ENCODE measurements around the gene OR5T2. TPM values are rescaled to one million over a fixed set of nuclear protein-coding genes. Genes with fewer than 3 reads are reported as not detected.

The OR5T2 gene
- total RNA-seq, 1 experiment from 2014 or later = not detected

DNA sequence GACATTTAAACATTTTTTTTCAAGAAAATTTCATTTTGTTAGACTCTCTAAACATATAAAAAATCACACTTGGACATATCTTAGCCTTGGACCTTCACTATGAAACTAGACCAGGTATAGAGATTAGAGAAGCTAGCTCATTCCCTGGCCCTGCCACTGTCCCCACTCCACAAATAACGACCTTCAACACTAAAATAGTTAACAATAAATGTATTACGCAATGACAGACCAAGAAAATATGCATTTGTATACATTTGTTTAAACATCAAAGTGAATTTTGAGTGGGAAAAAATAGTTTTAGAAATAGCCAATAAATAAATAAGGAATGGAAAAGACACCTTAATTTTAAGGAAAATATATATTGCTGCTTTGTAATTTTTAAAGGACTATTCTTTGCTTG lies 36.7 kb downstream of the OR5T2 start:
- no peak overlapping the region for H2BK5ac ChIP-seq (ENCODE audit: insufficient read length, low read length)
- H3K9me3 Mint-ChIP-seq = peaks cover 5 to 28% of the 10 kb centered on the region in 2 experiments; a peak in 4 of 5 replicates
- H2BK12ac ChIP-seq (ENCODE audit: insufficient read length, low read depth, low read length) = no peak overlapping the region
- H3K27ac ChIP-seq (ENCODE audit: insufficient read length, low read depth, low read length) = no peak overlapping the region
- H3K14ac ChIP-seq (ENCODE audit: insufficient read depth, low read length) = no peak overlapping the region
- H3K27me3 ChIP-seq (ENCODE audit: insufficient read depth, low read length) = no peaks in the 10 kb centered on the region
- no peaks in the 10 kb centered on the region for H3K79me2 ChIP-seq (ENCODE audit: insufficient read depth, low read length)
- no peak overlapping the region for H3T11ph ChIP-seq (ENCODE audit: low read length)
- no peak overlapping the region for H2BK15ac ChIP-seq (ENCODE audit: low read depth, low read length)
- no peaks in the 10 kb centered on the region for H3K9me3 ChIP-seq (ENCODE audit: control insufficient read depth, low read depth, low read length)
- TF ChIP-seq, protein P1, sequence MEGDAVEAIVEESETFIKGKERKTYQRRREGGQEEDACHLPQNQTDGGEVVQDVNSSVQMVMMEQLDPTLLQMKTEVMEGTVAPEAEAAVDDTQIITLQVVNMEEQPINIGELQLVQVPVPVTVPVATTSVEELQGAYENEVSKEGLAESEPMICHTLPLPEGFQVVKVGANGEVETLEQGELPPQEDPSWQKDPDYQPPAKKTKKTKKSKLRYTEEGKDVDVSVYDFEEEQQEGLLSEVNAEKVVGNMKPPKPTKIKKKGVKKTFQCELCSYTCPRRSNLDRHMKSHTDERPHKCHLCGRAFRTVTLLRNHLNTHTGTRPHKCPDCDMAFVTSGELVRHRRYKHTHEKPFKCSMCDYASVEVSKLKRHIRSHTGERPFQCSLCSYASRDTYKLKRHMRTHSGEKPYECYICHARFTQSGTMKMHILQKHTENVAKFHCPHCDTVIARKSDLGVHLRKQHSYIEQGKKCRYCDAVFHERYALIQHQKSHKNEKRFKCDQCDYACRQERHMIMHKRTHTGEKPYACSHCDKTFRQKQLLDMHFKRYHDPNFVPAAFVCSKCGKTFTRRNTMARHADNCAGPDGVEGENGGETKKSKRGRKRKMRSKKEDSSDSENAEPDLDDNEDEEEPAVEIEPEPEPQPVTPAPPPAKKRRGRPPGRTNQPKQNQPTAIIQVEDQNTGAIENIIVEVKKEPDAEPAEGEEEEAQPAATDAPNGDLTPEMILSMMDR (conservative IDR thresholded peaks at IDR 0.05) = no peak
- DNase-seq = no peak
- H2BK20ac ChIP-seq (ENCODE audit: low read depth, low read length, poor library complexity, severe bottlenecking) = no peak overlapping the region
- no peak overlapping the region for H4K8ac ChIP-seq (replicated peaks; ENCODE audit: insufficient read length, low read depth, low read length)
- no peaks in the 10 kb centered on the region for H3K23me2 ChIP-seq (ENCODE audit: insufficient read length, low read depth, low read length, poor library complexity, severe bottlenecking)
- no peaks in the 10 kb centered on the region for H4K20me1 ChIP-seq (ENCODE audit: control insufficient read depth, insufficient read depth, insufficient read length)
- no CpG with 5 or more reads among the region's 2 CpGs for WGBS (ENCODE audit: extremely low coverage, insufficient read length, low lambda C conversion rate)
- no peak overlapping the region for H4K5ac ChIP-seq (ENCODE audit: insufficient read length, low read depth, low read length)
- no peaks in the 10 kb centered on the region for H3K27me3 Mint-ChIP-seq (ENCODE audit: low read depth)
- no peak overlapping the region for H3K4me3 Mint-ChIP-seq
- H3K18ac ChIP-seq (ENCODE audit: insufficient read length, low read depth, low read length) = no peak overlapping the region
- no peak overlapping the region for H4K91ac ChIP-seq (ENCODE audit: insufficient read length, low read depth, low read length)
- H2BK120ac ChIP-seq (ENCODE audit: low read depth, low read length, poor library complexity, severe bottlenecking) = no peak overlapping the region
- no peak overlapping the region for H2AK5ac ChIP-seq (ENCODE audit: insufficient read length, low read length)
- no peak overlapping the region for H3K56ac ChIP-seq (ENCODE audit: insufficient read length, low read depth, low read length)
- H3K27ac Mint-ChIP-seq = no peak overlapping the region
- H3K4me2 ChIP-seq (ENCODE audit: insufficient read depth, insufficient read length, low read length) = no peak overlapping the region
- H3K79me1 ChIP-seq (ENCODE audit: insufficient read depth, low read depth, low read length, poor library complexity, severe bottlenecking) = no peaks in the 10 kb centered on the region
- no peak overlapping the region for H3K9ac ChIP-seq (ENCODE audit: extremely low read depth, insufficient read length, low read length)
- no peak overlapping the region for H2AFZ ChIP-seq (ENCODE audit: low read length)
- H3K4me1 Mint-ChIP-seq = no peaks in the 10 kb centered on the region
- no peaks in the 10 kb centered on the region for H3K4me1 ChIP-seq (ENCODE audit: insufficient read depth, low read length)
- H3K36me3 Mint-ChIP-seq (ENCODE audit: insufficient read depth in 1 of 3, low read depth in 3 of 3) = no peaks in the 10 kb centered on the region
- H3K4ac ChIP-seq (ENCODE audit: low read depth, low read length) = no peak overlapping the region
- H3K23ac ChIP-seq (ENCODE audit: insufficient read length, low read depth, low read length) = no peak overlapping the region
